Measurements from ENCODE around the gene JUNB.

- TF ChIP-seq, protein P1, sequence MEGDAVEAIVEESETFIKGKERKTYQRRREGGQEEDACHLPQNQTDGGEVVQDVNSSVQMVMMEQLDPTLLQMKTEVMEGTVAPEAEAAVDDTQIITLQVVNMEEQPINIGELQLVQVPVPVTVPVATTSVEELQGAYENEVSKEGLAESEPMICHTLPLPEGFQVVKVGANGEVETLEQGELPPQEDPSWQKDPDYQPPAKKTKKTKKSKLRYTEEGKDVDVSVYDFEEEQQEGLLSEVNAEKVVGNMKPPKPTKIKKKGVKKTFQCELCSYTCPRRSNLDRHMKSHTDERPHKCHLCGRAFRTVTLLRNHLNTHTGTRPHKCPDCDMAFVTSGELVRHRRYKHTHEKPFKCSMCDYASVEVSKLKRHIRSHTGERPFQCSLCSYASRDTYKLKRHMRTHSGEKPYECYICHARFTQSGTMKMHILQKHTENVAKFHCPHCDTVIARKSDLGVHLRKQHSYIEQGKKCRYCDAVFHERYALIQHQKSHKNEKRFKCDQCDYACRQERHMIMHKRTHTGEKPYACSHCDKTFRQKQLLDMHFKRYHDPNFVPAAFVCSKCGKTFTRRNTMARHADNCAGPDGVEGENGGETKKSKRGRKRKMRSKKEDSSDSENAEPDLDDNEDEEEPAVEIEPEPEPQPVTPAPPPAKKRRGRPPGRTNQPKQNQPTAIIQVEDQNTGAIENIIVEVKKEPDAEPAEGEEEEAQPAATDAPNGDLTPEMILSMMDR (IDR thresholded peaks at IDR 0.05) = no peak
- peak; percentile 49 to 59 for TF ChIP-seq POLR2A (IDR thresholded peaks at IDR 0.05)
These were observed 16.4 kb upstream of the JUNB start, which contains the start of gene HOOK2 for GRCh38 chr19:12774588-12775555.

Measured in heart left ventricle (tissue), 13 donors.